SIG-M5 treated with dmso at 0.1 percent for 504 hours (cell line): ENCODE measurements around the gene PCSK9.
"Not testable (repeated sequence)": the region's sequence is repeated elsewhere in the genome, so short reads cannot be mapped to it uniquely, and the experiment has no call there.

Experiments used
- DNase-seq: peaks from one replicate; lab custom pipeline; 2025; ENCODE audit not compliant: unreplicated experiment; lab: John Stamatoyannopoulos, UW

Gene PCSK9

GRCh38 chr1:55074455-55074854 is 35.1 kb downstream of the PCSK9 start:
- DNase-seq, result no peak

- DNase-seq, result no peak
Measured at GRCh38 chr1:55076356-55076755, 37.0 kb downstream of the PCSK9 start.

DNA sequence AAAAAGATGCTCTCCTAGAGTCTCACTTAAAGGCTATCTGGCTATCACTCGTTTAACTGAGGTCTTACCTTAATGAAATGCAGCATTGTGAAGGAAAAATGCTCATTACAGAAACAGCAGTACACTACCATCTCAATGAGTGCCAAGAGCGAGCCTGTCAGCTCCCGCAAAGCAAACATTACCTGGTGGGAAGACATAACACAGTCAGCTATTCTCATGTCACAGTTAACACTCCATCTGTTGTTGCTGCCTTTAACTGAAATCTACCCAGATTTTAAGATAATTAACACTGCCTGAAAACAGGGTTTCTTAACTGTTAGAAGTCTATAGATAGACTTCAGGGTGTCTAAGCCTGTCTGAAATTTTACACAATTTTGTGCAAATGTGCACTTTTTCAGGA is 39.1 kb downstream of the PCSK9 start:
- no peak for DNase-seq

GRCh38 chr1:55079651-55080050 is 40.3 kb downstream of the PCSK9 start:
- DNase-seq, result no peak

- no peak for DNase-seq
Measured at GRCh38 chr1:55081188-55081904, 42.0 kb downstream of the PCSK9 start.

DNA sequence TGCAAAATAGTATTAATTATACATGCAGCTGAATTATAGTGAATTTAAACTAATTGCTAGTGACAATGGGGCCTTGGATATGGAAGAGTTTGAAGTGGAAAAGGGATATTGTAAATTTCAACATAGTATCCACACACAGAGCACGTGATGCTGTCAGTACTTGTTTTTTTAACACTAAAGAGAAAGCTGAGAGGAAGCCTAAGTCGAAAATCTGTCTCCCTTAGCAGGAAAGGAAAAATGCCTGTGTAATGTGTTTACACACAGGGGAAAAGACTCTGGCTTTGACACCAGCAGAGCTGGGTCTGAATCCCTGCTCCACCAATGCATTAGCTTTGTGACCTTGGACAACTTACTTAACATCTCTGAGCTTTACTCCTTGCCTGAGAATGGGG is 42.6 kb downstream of the PCSK9 start:
- no peak for DNase-seq

DNA sequence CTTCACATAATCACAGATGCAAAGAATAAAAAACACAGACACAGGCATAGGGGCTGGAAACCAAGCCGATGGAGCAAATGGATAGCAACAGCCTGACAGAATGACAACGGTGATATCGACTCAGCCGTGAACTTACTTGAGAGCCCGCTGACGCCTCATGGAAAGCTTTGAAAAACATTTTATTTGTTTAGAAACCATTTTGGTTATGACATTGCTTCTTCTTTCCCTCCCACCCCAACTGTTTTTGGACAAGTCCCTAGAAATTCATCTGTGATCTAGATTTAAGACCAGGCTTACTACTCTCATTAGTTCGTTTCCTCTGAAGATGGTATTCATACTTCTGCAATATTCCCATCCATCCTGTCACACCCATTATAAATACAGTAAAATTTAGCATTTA is 44.9 kb downstream of the PCSK9 start:
- DNase-seq, result no peak

GRCh38 chr1:55087439-55087838 is 48.1 kb downstream of the PCSK9 start:
- no peak for DNase-seq

GRCh38 chr1:55088413-55088812 is 49.1 kb downstream of the PCSK9 start:
- no peak for DNase-seq

DNA sequence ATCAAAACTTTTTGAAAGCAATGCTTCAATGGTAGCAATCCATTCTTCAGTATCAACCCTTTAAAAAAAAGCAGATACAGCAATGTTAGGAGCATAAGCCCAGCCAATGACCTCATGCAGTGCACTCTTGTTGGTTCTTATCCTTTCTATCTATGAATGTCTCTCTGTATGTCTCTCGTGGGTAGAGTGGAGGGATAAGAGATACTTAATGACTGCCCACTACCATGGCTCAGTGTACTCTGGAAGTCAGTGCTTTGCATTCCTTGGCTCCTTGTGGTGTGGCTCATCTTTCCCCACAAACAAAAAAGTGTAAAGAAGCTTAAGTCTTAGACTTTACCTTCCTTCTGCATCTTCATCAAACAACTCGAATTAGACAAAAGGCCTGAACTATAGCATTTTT is 50.3 kb downstream of the PCSK9 start:
- DNase-seq, result no peak

DNA sequence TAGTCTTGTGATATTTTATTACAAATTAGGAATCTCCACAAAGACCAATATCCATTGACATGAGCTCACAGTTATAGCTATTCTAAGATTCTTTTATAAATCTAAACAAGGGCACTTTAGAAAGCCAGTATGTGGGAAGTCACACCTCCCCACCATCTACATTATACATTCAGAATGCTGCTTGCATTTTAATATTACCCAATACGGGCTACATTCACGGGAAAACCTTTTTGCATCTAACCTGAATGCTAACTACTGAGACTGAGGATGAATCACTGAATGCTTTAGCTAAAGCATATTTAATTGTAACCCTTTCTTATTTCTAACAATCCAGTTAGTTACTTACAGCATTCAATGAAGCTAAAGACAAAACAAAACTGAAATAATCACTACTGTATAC is 53.1 kb downstream of the PCSK9 start:
- DNase-seq, result no peak

DNA sequence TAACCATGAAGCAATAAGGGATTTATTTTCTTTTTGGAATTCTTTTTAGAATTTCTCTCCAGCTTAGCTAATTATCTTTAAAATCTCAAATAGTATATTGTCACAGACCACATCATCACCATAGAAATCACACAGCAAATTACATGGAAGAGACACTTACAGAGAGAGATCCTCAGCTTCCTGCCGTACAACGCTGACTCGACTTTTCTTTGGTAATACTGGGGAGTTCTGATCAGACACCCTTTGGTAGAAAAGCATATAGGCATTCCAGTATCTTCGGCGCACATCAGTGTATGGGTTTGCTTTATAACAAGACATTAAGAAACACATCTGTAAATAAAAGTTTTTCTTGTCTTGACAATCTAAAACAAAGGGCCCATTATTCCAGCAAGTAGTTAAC is 55.7 kb downstream of the PCSK9 start:
- no peak for DNase-seq

DNA sequence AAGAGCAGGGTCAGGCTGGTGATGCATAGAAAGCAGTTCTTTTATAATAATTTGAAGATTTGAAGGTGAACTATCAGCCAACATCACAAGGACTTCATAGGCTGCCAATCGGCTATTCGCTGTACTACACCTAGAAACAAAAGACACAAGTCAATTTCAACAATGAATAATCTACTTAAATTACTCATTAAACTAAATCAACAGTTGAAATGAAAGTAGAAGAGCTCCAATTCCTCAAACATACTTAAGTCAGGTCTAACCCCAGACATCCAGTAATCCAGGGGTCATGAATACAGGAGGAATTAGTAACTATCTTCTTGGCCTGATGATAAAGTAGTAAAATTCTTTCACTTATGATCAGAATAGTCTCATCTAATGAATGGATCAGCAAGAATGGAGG is 64.5 kb downstream of the PCSK9 start:
- DNase-seq, result no peak

- no peak for DNase-seq
Measured at GRCh38 chr1:55107101-55107500, 67.8 kb downstream of the PCSK9 start.

GRCh38 chr1:55109005-55109404 is 69.7 kb downstream of the PCSK9 start:
- DNase-seq, result not testable (repeated sequence)
